HG02981 (cell line): ENCODE results near the gene TDRD9.
"Not testable (repeated sequence)": the region's sequence is repeated elsewhere in the genome, so short reads cannot be mapped to it uniquely, and the experiment has no call there.

Experiments
- ATAC-seq: cut with Tn5 transposase; IDR thresholded peaks from one replicate; pipeline ENCODE4 v1.9.1; 2021; ENCODE audit warnings: mild to moderate bottlenecking, moderate library complexity; ENCODE audit not compliant: unreplicated experiment

The TDRD9 gene

GRCh38 chr14:103923863-103924262, 4.4 kb upstream of the TDRD9 start:
- no peak for ATAC-seq

- no peak for ATAC-seq
Observed at GRCh38 chr14:103925316-103925715, 2.9 kb upstream of the TDRD9 start.

GRCh38 chr14:103927566-103927965, 690 bp upstream of the TDRD9 start:
- no peak for ATAC-seq

- no peak for ATAC-seq
Observed at GRCh38 chr14:103930051-103930604, 1.9 kb downstream of the TDRD9 start.

- no peak for ATAC-seq
Observed at GRCh38 chr14:103931422-103931821, 3.2 kb downstream of the TDRD9 start.

DNA sequence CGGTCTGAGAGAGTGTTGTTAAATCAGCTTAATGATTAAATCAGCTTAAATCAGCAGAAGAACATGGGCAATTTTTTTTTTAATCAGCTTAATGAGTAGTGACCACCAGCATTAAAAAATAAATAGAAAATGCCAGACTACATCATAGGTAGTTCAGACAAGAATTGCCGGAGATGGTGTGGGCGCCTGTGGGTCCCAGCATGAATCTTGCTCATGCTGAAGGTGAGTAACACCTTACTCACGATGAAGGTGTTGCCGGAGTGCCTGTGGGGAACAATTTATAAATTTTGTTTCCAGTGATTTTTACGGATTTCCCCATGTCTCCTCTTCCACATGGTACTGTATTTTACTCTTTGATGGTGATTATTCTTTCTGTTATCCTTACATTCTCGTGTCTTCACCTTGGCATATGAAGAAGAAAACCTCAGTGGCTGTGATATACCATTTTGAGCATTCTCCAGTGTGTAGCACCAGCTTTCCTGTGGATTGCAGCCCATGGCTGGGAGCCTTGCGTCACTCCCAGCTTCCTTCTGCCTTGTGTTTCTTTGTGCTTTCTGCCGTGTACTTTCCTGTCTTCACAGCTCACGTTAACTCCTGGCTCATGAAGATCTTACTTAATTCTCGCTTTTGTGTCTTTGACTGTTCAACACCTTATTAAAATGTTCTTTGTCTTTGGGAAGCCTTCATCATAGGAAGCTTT, 4.7 kb downstream of the TDRD9 start:
- no peak for ATAC-seq

GRCh38 chr14:103935102-103935501, 6.8 kb downstream of the TDRD9 start:
- ATAC-seq = no peak

GRCh38 chr14:103941462-103941861, 13.2 kb downstream of the TDRD9 start:
- ATAC-seq = no peak

DNA sequence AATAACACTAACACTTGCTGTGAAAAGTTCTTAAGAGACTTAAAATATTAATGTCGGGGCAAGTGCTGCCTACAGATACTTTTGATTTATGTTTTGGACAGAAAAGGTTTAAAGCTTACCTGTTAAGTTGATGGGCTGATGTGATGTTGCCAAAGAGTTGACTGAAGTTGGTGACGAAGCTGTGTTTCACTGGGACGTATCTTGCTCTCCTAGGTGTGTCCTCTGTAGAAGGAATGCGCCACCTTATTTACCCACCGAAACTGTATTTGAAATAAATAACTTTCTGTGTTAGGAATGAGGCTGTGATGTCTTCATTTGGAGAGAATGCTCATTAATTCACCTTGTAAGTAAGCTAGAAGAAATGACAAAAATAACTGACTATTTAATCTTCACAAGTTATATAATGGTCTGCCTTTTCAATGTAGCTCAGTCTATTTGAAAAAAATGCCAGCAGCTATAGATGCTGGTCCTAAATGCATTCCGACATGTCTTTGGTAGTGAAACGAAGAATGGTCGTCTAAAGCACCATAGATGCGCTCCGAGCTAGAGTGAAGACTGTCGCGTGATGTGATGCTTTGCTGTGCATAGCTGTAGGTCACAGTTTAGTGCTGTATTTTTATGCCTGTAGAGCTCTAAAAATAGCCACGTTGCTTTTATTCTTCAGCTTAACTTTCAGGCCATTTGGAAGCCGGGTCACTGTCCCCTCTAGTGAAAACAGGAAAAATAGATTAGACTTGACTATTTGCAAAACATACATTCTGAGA, 13.9 kb downstream of the TDRD9 start, which contains the start of gene RD3L:
RD3L (minus strand) TSS at position 557 of the 764 bp plus-strand sequence. CDS start 834 bp downstream, outside the sequence.
- no peak for ATAC-seq

- ATAC-seq = no peak
Observed at GRCh38 chr14:103943673-103944072, 15.4 kb downstream of the TDRD9 start.

- no peak for ATAC-seq
Observed at GRCh38 chr14:103946975-103947374, 18.7 kb downstream of the TDRD9 start.

DNA sequence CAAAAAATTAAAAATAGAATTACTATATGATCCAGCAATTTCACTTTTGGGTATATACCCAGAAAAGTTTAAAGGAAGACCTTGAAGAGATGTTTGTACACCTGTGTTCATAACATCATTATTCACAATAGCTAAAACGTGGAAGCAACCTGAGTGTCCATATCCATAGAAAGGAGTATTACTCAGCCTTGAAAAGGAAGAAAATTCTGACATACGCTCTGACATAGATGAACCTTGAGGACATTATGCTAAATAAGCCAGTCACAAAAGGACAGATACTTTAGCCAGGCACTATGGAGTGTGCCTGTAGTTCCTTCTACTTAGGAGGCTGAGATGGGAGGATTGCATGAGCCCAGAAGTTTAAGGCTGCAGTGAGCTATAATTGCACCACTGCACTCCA, 20.2 kb downstream of the TDRD9 start:
- no peak for ATAC-seq

- ATAC-seq = no peak
Observed at GRCh38 chr14:103949131-103949790, 21.0 kb downstream of the TDRD9 start.

- no peak for ATAC-seq
Observed at GRCh38 chr14:103960457-103961055, 32.3 kb downstream of the TDRD9 start.

GRCh38 chr14:103961928-103962578, 33.8 kb downstream of the TDRD9 start:
- ATAC-seq = no peak

GRCh38 chr14:103966631-103967030, 38.4 kb downstream of the TDRD9 start:
- ATAC-seq = no peak

DNA sequence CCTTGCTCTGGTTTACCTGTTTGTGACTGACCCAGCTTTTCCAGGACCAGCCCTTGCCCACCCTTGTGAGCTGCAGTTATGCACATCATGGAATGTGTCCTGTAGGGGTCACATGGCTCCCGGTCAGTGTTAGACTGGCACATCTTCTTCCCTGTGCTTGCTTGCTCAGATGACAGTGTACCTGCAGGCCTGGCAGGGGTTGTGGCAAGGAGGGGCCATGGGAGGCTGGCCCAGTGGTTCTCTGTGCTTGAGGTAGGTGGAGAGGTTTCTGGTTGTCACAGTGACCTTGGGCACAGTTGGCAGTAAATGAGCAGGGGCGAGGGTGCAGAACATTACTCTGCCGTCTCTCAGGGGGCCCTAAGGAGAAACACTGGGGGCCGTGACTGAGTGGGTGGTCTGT, 41.7 kb downstream of the TDRD9 start:
- no peak for ATAC-seq

GRCh38 chr14:103973354-103973753, 45.1 kb downstream of the TDRD9 start:
- no peak for ATAC-seq

- ATAC-seq = no peak
Observed at GRCh38 chr14:103974575-103974974, 46.3 kb downstream of the TDRD9 start.

GRCh38 chr14:103980623-103981238, 52.5 kb downstream of the TDRD9 start:
- not testable (repeated sequence) for ATAC-seq
